ENCODE results near the gene GABRB2. TPM values are rescaled to one million over a fixed set of nuclear protein-coding genes. Genes with fewer than 3 reads are reported as not detected.
"Not testable (repeated sequence)": the region's sequence is repeated elsewhere in the genome, so short reads cannot be mapped to it uniquely, and the experiment has no call there.

Gene GABRB2
- total RNA-seq, 1 donor from 2014 or later: 0.05 TPM

GRCh38 chr5:161274951-161275350 is 271.6 kb downstream of the GABRB2 start:
- intact Hi-C loops (cut with DNase I): no loop called here
- no peak for ATAC-seq
- no peak for DNase-seq (ENCODE audit: missing footprints)

- ATAC-seq (no peak), DNase-seq (ENCODE audit: missing footprints) (no peak)
- intact Hi-C loops (cut with DNase I): no loop called here
These were observed 273.1 kb downstream of the GABRB2 start for GRCh38 chr5:161273410-161273809.

- ATAC-seq: no peak
- no peak for DNase-seq (ENCODE audit: missing footprints)
- intact Hi-C loops (cut with DNase I): no loop called here
These were observed 274.7 kb downstream of the GABRB2 start for GRCh38 chr5:161271816-161272215.

GRCh38 chr5:161269125-161269524 is 277.4 kb downstream of the GABRB2 start:
- no peak for DNase-seq (ENCODE audit: missing footprints)
- intact Hi-C loops (cut with DNase I): no loop called here

GRCh38 chr5:161266954-161267353 is 279.6 kb downstream of the GABRB2 start:
- ATAC-seq: no peak
- intact Hi-C loops (cut with DNase I): no loop called here
- DNase-seq (ENCODE audit: missing footprints): no peak

More at GRCh38 chr5:161269125-161269524, 277.4 kb downstream of the GABRB2 start:
- ATAC-seq: no peak

GRCh38 chr5:161265006-161265405 is 281.5 kb downstream of the GABRB2 start:
- DNase-seq (ENCODE audit: missing footprints): no peak
- intact Hi-C loops (cut with DNase I): no loop called here
- ATAC-seq: no peak

GRCh38 chr5:161263191-161263590 is 283.3 kb downstream of the GABRB2 start:
- no peak for DNase-seq (ENCODE audit: missing footprints)
- intact Hi-C loops (cut with DNase I): no loop called here
- ATAC-seq: no peak

GRCh38 chr5:161261668-161262323 is 284.7 kb downstream of the GABRB2 start:
- intact Hi-C loops (cut with DNase I): no loop called here
- no peak for ATAC-seq
- DNase-seq (ENCODE audit: missing footprints): no peak

GRCh38 chr5:161258438-161258837 is 288.1 kb downstream of the GABRB2 start:
- no peak for ATAC-seq
- DNase-seq (ENCODE audit: missing footprints): no peak
- intact Hi-C loops (cut with DNase I): no loop called here

GRCh38 chr5:161256957-161257356 is 289.6 kb downstream of the GABRB2 start:
- intact Hi-C loops (cut with DNase I): no loop called here
- DNase-seq (ENCODE audit: missing footprints): no peak
- ATAC-seq: no peak

GRCh38 chr5:161252955-161253354 is 293.6 kb downstream of the GABRB2 start:
- ATAC-seq; intact Hi-C loops (cut with DNase I); DNase-seq (ENCODE audit: missing footprints): not testable (repeated sequence)

- intact Hi-C loops (cut with DNase I): no loop called here
- no peak for DNase-seq (ENCODE audit: missing footprints)
- no peak for ATAC-seq
These were observed 299.8 kb downstream of the GABRB2 start for GRCh38 chr5:161246749-161247148.

GRCh38 chr5:161245846-161246245 is 300.7 kb downstream of the GABRB2 start:
- DNase-seq (ENCODE audit: missing footprints); intact Hi-C loops (cut with DNase I); ATAC-seq: not testable (repeated sequence)

Other genes with a start within 250 kb of the GABRB2 start
- gene GABRA6, start 139.0 kb upstream of the GABRB2 start, total RNA-seq: not detected